ENCODE results near the gene GMPPA.

- TF ChIP-seq CTCF (IDR thresholded peaks at IDR 0.05) (no peak), POLR2A (IDR thresholded peaks at IDR 0.05) (no peak)
Measured at GRCh38 chr2:219553463-219553963, 54.8 kb downstream of the GMPPA start.
